HepG2 (cell line): Measurements from ENCODE around the gene ZNF221. TPM values are rescaled to one million over a fixed set of nuclear protein-coding genes. Genes with fewer than 3 reads are reported as not detected.

Experiments used
- ADNP ChIP-seq: sonication (generic); formaldehyde crosslinking; IDR thresholded peaks from 2 replicates; pipeline ENCODE4 v1.4.0; 2020; ENCODE audit warnings: missing genetic modification reagents
- ATF1 ChIP-seq: IDR thresholded peaks from 2 replicates; pipeline ENCODE4 v1.6.1; 2016; ENCODE audit warnings: mild to moderate bottlenecking, control low read depth
- FOXK2 ChIP-seq: fragments of 450-650 bp; IDR thresholded peaks from 2 replicates; pipeline ENCODE4 v1.6.1; 2016
- FOXP1 ChIP-seq, 2 experiments: fragments of 450-650 bp in 1 of 2; IDR thresholded peaks; 2 replicates each; pipeline ENCODE4 v1.6.1; 2017 to 2018; ENCODE audit warnings: antibody characterized with exemption in 1 of 2
- HDAC1 ChIP-seq: sonication (generic); formaldehyde crosslinking; IDR thresholded peaks from 2 replicates; pipeline ENCODE4 v1.5.1; 2020; ENCODE audit warnings: mild to moderate bottlenecking, missing genetic modification reagents
- HDAC2 ChIP-seq: sonication (generic); formaldehyde crosslinking; IDR thresholded peaks from 2 replicates; pipeline ENCODE4 v1.4.0; 2020; ENCODE audit warnings: missing genetic modification reagents
- HOXD1 ChIP-seq: sonication (generic); formaldehyde crosslinking; IDR thresholded peaks from 2 replicates; pipeline ENCODE4 v1.5.0; 2020; ENCODE audit warnings: missing genetic modification reagents
- KDM4B ChIP-seq: sonication (generic); formaldehyde crosslinking; IDR thresholded peaks from 2 replicates; pipeline ENCODE4 v1.4.0; 2020; ENCODE audit warnings: missing genetic modification reagents
- PAXIP1 ChIP-seq: sonication (generic); formaldehyde crosslinking; conservative IDR thresholded peaks from 2 replicates; pipeline ENCODE4 v1.4.0; 2020; ENCODE audit warnings: mild to moderate bottlenecking, missing genetic modification reagents, moderate library complexity
- PCBP2 ChIP-seq: fragments of 200-400 bp; formaldehyde crosslinking; optimal IDR thresholded peaks from 2 replicates; pipeline ENCODE3; 2018; ENCODE audit warnings: low read length, low read depth; ENCODE audit not compliant: poor library complexity, severe bottlenecking
- PITX1 ChIP-seq: sonication (generic); formaldehyde crosslinking; IDR thresholded peaks from 2 replicates; pipeline ENCODE4 v1.5.1; 2020; ENCODE audit warnings: mild to moderate bottlenecking, missing genetic modification reagents
- PLRG1 ChIP-seq: fragments of 450-650 bp; conservative IDR thresholded peaks from 2 replicates; pipeline ENCODE4 v1.6.1; 2016
- RAD51 ChIP-seq: fragments of 450-650 bp; IDR thresholded peaks from 2 replicates; pipeline ENCODE4 v1.6.1; 2016; ENCODE audit warnings: borderline replicate concordance
- RARG ChIP-seq: sonication (generic); formaldehyde crosslinking; IDR thresholded peaks from 2 replicates; pipeline ENCODE4 v1.4.0; 2020; ENCODE audit warnings: low read depth, mild to moderate bottlenecking, missing genetic modification reagents
- SRSF4 ChIP-seq: fragments of 200-400 bp; formaldehyde crosslinking; IDR thresholded peaks from one replicate; pipeline ENCODE4 v1.6.1; 2018; ENCODE audit warnings: mild to moderate bottlenecking, low read depth, low read length, moderate library complexity; ENCODE audit not compliant: poor library complexity, severe bottlenecking
- THAP11 ChIP-seq: IDR thresholded peaks from 2 replicates; pipeline ENCODE4 v1.6.1; 2016; ENCODE audit warnings: missing biosample characterization, missing genetic modification reagents
- YEATS2 ChIP-seq: sonication (generic); formaldehyde crosslinking; IDR thresholded peaks from 2 replicates; pipeline ENCODE4 v1.4.0; 2020; ENCODE audit warnings: missing genetic modification reagents, borderline replicate concordance
- ZNF124 ChIP-seq: sonication (generic); formaldehyde crosslinking; IDR thresholded peaks from 2 replicates; pipeline ENCODE4 v1.4.0; 2020; ENCODE audit warnings: missing genetic modification reagents
- ZNF296 ChIP-seq: sonication (generic); formaldehyde crosslinking; conservative IDR thresholded peaks from 2 replicates; pipeline ENCODE4 v1.5.0; 2020; ENCODE audit warnings: mild to moderate bottlenecking, missing genetic modification reagents
- ZNF496 ChIP-seq: sonication (generic); formaldehyde crosslinking; IDR thresholded peaks from 2 replicates; pipeline ENCODE4 v1.8.1; 2023; ENCODE audit warnings: mild to moderate bottlenecking, moderate library complexity, missing genetic modification reagents; ENCODE audit not compliant: insufficient replicate concordance
- ZNF501 ChIP-seq: sonication (generic); formaldehyde crosslinking; IDR thresholded peaks from 2 replicates; pipeline ENCODE4 v1.5.1; 2020; ENCODE audit warnings: mild to moderate bottlenecking, moderate library complexity, missing genetic modification reagents
- ZNF605 ChIP-seq: sonication (generic); formaldehyde crosslinking; IDR thresholded peaks from 2 replicates; pipeline ENCODE4 v1.8.0; 2022; ENCODE audit warnings: mild to moderate bottlenecking, missing genetic modification reagents
- ZNF776 ChIP-seq: sonication (generic); formaldehyde crosslinking; IDR thresholded peaks from 2 replicates; pipeline ENCODE4 v1.4.0; 2020; ENCODE audit warnings: mild to moderate bottlenecking, missing genetic modification reagents
- ZNF780A ChIP-seq: sonication (generic); formaldehyde crosslinking; IDR thresholded peaks from 2 replicates; pipeline ENCODE4 v1.8.0; 2022; ENCODE audit warnings: mild to moderate bottlenecking, missing genetic modification reagents, moderate library complexity
- ZNF839 ChIP-seq: sonication (generic); formaldehyde crosslinking; IDR thresholded peaks from 2 replicates; pipeline ENCODE4 v1.4.0; 2020; ENCODE audit warnings: missing genetic modification reagents, mild to moderate bottlenecking, borderline replicate concordance
- ZNF891 ChIP-seq: sonication (generic); formaldehyde crosslinking; IDR thresholded peaks from 2 replicates; pipeline ENCODE4 v1.5.0; 2020; ENCODE audit warnings: mild to moderate bottlenecking, missing genetic modification reagents
- polyA plus RNA-seq, 8 experiments: library from polyadenylated mRNA; depleted of rRNA in 3 of 8; stranded (reverse) in 7 of 8; unstranded in 1 of 8; fragments of >200 nt; fragmentation: Illumina TruSeq in 4 of 8; extraction: Trizol in 4 of 8; gene quantifications; 2 replicates each; pipeline versions ENCODE4 v1.2.1 to v1.2.3, GENCODE V29; 2011 to 2016; ENCODE audit warnings: low read depth in 4 of 8, missing spikeins in 1 of 8, mixed read lengths in 1 of 8; ENCODE audit not compliant: insufficient read depth in 1 of 8
- total RNA-seq, 5 experiments: library from RNA; depleted of rRNA; stranded (reverse); fragments of >200 nt; fragmentation: Illumina TruSeq; extraction: Trizol; gene quantifications; 2 replicates each; pipeline ENCODE4 v1.2.3, GENCODE V29; 2016; ENCODE audit warnings: low read depth in 1 of 5
- TF ChIP-seq, protein P1 (sequence below): sonication (generic); formaldehyde crosslinking; IDR thresholded peaks from 2 replicates; pipeline ENCODE4 v1.8.0; 2022; ENCODE audit warnings: mild to moderate bottlenecking, missing genetic modification reagents; ENCODE audit not compliant: insufficient replicate concordance

Gene ZNF221
- total and polyA plus RNA-seq, 2 of the 13 experiments (the other 11 are each of a cell fraction or from before 2014, with no cell fraction given) = 0.48 to 3.4 TPM

GRCh38 chr19:43950834-43951645 lies at the start of gene ZNF221 (continued):
- TF ChIP-seq, protein P1, sequence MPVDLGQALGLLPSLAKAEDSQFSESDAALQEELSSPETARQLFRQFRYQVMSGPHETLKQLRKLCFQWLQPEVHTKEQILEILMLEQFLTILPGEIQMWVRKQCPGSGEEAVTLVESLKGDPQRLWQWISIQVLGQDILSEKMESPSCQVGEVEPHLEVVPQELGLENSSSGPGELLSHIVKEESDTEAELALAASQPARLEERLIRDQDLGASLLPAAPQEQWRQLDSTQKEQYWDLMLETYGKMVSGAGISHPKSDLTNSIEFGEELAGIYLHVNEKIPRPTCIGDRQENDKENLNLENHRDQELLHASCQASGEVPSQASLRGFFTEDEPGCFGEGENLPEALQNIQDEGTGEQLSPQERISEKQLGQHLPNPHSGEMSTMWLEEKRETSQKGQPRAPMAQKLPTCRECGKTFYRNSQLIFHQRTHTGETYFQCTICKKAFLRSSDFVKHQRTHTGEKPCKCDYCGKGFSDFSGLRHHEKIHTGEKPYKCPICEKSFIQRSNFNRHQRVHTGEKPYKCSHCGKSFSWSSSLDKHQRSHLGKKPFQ (CRISPR knock-in tag) = no peak
- no peak; the same call in 1 of the 2 replicates for TF ChIP-seq ZNF891 (CRISPR knock-in tag)
- TF ChIP-seq ZNF124 (CRISPR knock-in tag) = peak; percentile 56; the same call in 1 of the 2 replicates
- peak; percentile 91 for TF ChIP-seq ZNF501 (CRISPR knock-in tag)
- no peak for TF ChIP-seq FOXP1 (IDR thresholded peaks at IDR 0.05)
- TF ChIP-seq FOXP1 (CRISPR knock-in tag; IDR thresholded peaks at IDR 0.05) = no peak
- peak; percentile 47 for TF ChIP-seq HDAC1 (CRISPR knock-in tag)
- no peak for TF ChIP-seq KDM4B (CRISPR knock-in tag)
- TF ChIP-seq FOXK2 = no peak
- TF ChIP-seq RAD51 = no peak
- TF ChIP-seq PCBP2 = no peak
- peak; percentile 74 for TF ChIP-seq ATF1
- peak; percentile 100 for TF ChIP-seq THAP11 (CRISPR knock-in tag)
- TF ChIP-seq PITX1 (CRISPR knock-in tag) = 0 out of 2 replicates have a peak, but pooled peaks have one; percentile 23
- no peak for TF ChIP-seq ZNF496
- no peak for TF ChIP-seq RARG
- no peak for TF ChIP-seq ADNP (CRISPR knock-in tag)
- no peak for TF ChIP-seq ZNF780A (CRISPR knock-in tag)
- peak; percentile 68; the same call in 1 of the 2 replicates for TF ChIP-seq ZNF605
- TF ChIP-seq ZNF776 (CRISPR knock-in tag) = no peak
- no peak for TF ChIP-seq ZNF839
- peak; percentile 48; the same call in 1 of the 2 replicates for TF ChIP-seq ZNF296 (CRISPR knock-in tag)
- TF ChIP-seq PLRG1 = no peak
- TF ChIP-seq HDAC2 = 0 out of 2 replicates have a peak, but pooled peaks have one; percentile 26
- peak; percentile 84; the same call in 1 of the 2 replicates for TF ChIP-seq YEATS2 (CRISPR knock-in tag)
- no peak for TF ChIP-seq SRSF4
- no peak for TF ChIP-seq HOXD1 (CRISPR knock-in tag)
- TF ChIP-seq PAXIP1 = no peak; the same call in 1 of the 2 replicates
